SK-N-SH treated with all-trans-retinoic acid at 6 μM for 48 hours (cell line): ENCODE data around the gene SCN2B.

Experiments
- ATAC-seq: fragments of 200-7000 bp; cut with Tn5 transposase; 3 replicates; pipeline ENCODE4 v1.9.1; 2020; ENCODE audit warnings: mild to moderate bottlenecking, moderate library complexity
- ARNTL ChIP-seq: fragments of 450-650 bp; formaldehyde crosslinking; IDR thresholded peaks from 2 replicates; pipeline ENCODE4 v1.5.0; 2020; ENCODE audit warnings: low read depth, mild to moderate bottlenecking, moderate library complexity, borderline replicate concordance
- CSDC2 ChIP-seq: fragments of 250-450 bp; sonication (Bioruptor Pico); IDR thresholded peaks from 2 replicates; pipeline ENCODE4 v1.5.0; 2020; ENCODE audit warnings: mild to moderate bottlenecking, moderate library complexity
- ESRRG ChIP-seq: fragments of 250-450 bp; sonication (Bioruptor Pico); IDR thresholded peaks from 2 replicates; pipeline ENCODE4 v1.6.1; 2021; ENCODE audit warnings: mild to moderate bottlenecking
- ISL1 ChIP-seq: fragments of 250-450 bp; sonication (Bioruptor Pico); IDR thresholded peaks from 2 replicates; pipeline ENCODE4 v2.1.2; 2022; ENCODE audit warnings: mild to moderate bottlenecking, moderate library complexity
- OSR1 ChIP-seq: fragments of 250-450 bp; sonication (Bioruptor Pico); IDR thresholded peaks from 2 replicates; pipeline ENCODE4 v1.8.0; 2022; ENCODE audit warnings: moderate library complexity, mild to moderate bottlenecking, inconsistent platforms
- PPARA ChIP-seq: fragments of 250-450 bp; sonication (Bioruptor Pico); IDR thresholded peaks from 2 replicates; pipeline ENCODE4 v1.5.0; 2020; ENCODE audit warnings: mild to moderate bottlenecking, borderline replicate concordance
- RARB ChIP-seq: fragments of 250-450 bp; sonication (Bioruptor Pico); IDR thresholded peaks from 2 replicates; pipeline ENCODE4 v1.8.0; 2021; ENCODE audit warnings: mild to moderate bottlenecking, moderate library complexity
- TCF4 ChIP-seq: fragments of 250-450 bp; sonication (Bioruptor Pico); IDR thresholded peaks from 2 replicates; pipeline ENCODE4 v1.8.0; 2021; ENCODE audit warnings: mild to moderate bottlenecking, moderate library complexity, borderline replicate concordance
- TOX ChIP-seq: fragments of 250-450 bp; sonication (Bioruptor Pico); IDR thresholded peaks from 2 replicates; pipeline ENCODE4 v1.8.0; 2021; ENCODE audit warnings: mild to moderate bottlenecking, moderate library complexity, borderline replicate concordance
- ZC3H10 ChIP-seq: fragments of 250-450 bp; sonication (Bioruptor Pico); IDR thresholded peaks from 2 replicates; pipeline ENCODE4 v1.5.1; 2021; ENCODE audit warnings: mild to moderate bottlenecking, moderate library complexity
- ZFP3 ChIP-seq: fragments of 250-450 bp; sonication (Bioruptor Pico); IDR thresholded peaks from 2 replicates; pipeline ENCODE4 v1.5.0; 2020; ENCODE audit warnings: mild to moderate bottlenecking, moderate library complexity
- ZFP30 ChIP-seq: fragments of 450-650 bp; formaldehyde crosslinking; IDR thresholded peaks from 2 replicates; pipeline ENCODE4 v1.5.0; 2022; ENCODE audit warnings: mild to moderate bottlenecking, moderate library complexity
- ZNF565 ChIP-seq: fragments of 450-650 bp; formaldehyde crosslinking; conservative IDR thresholded peaks from 2 replicates; pipeline ENCODE4 v1.5.0; 2020; ENCODE audit warnings: low read depth, mild to moderate bottlenecking, moderate library complexity
- ZNF70 ChIP-seq: fragments of 450-650 bp; formaldehyde crosslinking; IDR thresholded peaks from 2 replicates; pipeline ENCODE4 v1.5.0; 2020; ENCODE audit warnings: mild to moderate bottlenecking, moderate library complexity
- ZNF8 ChIP-seq: fragments of 450-650 bp; formaldehyde crosslinking; IDR thresholded peaks from 2 replicates; pipeline ENCODE4 v1.5.0; 2020; ENCODE audit warnings: mild to moderate bottlenecking, moderate library complexity
- TF ChIP-seq, protein P1 (sequence below): fragments of 250-450 bp; sonication (Bioruptor Pico); IDR thresholded peaks from 2 replicates; pipeline ENCODE4 v1.8.0; 2021; ENCODE audit warnings: low read depth, mild to moderate bottlenecking, moderate library complexity, borderline replicate concordance
- TF ChIP-seq, protein P2 (sequence below): fragments of 250-450 bp; sonication (Bioruptor Pico); IDR thresholded peaks from 2 replicates; pipeline ENCODE4 v1.5.1; 2020; ENCODE audit warnings: low read depth, mild to moderate bottlenecking, moderate library complexity
- TF ChIP-seq, protein P3 (sequence below): fragments of 250-450 bp; sonication (Bioruptor Pico); IDR thresholded peaks from 2 replicates; pipeline ENCODE4 v1.5.0; 2020; ENCODE audit warnings: mild to moderate bottlenecking, moderate library complexity
- TF ChIP-seq, protein P4 (sequence below): fragments of 250-450 bp; sonication (Bioruptor Pico); IDR thresholded peaks from 2 replicates; pipeline ENCODE4 v1.5.1; 2021; ENCODE audit warnings: mild to moderate bottlenecking, moderate library complexity
- TF ChIP-seq, protein P5 (sequence below): fragments of 250-450 bp; sonication (Bioruptor Pico); IDR thresholded peaks from 2 replicates; pipeline ENCODE4 v1.8.0; 2020; ENCODE audit warnings: mild to moderate bottlenecking, moderate library complexity, borderline replicate concordance

SCN2B gene

DNA sequence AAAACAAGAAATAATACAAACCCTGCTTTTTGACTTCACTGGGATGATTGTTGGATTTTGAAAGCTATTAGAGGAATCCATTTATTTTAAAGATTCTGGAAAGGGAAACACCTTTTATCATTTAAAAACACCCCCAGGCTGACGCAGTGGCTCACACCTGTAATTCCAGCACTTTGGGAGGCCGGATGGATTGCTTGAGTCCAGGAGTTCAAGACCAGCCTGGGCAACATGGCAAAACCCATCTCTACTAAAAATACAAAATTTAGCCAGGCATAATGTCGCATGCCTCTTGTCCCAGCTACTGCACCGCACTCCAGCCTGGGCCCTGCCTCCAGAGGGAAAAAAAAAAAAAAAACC lies 317 bp upstream of the SCN2B start:
- no peak for ATAC-seq
- TF ChIP-seq ESRRG (CRISPR knock-in tag) (no peak), PPARA (no peak), ZNF8 (CRISPR knock-in tag) (no peak), TOX (CRISPR knock-in tag) (no peak), RARB (CRISPR knock-in tag) (no peak), OSR1 (no peak), ZNF70 (no peak), ISL1 (CRISPR knock-in tag) (no peak), ZFP3 (no peak), ZC3H10 (no peak), ZFP30 (CRISPR knock-in tag) (no peak), TCF4 (no peak), ZNF565 (CRISPR knock-in tag) (no peak), CSDC2 (no peak)
- TF ChIP-seq, protein P1, sequence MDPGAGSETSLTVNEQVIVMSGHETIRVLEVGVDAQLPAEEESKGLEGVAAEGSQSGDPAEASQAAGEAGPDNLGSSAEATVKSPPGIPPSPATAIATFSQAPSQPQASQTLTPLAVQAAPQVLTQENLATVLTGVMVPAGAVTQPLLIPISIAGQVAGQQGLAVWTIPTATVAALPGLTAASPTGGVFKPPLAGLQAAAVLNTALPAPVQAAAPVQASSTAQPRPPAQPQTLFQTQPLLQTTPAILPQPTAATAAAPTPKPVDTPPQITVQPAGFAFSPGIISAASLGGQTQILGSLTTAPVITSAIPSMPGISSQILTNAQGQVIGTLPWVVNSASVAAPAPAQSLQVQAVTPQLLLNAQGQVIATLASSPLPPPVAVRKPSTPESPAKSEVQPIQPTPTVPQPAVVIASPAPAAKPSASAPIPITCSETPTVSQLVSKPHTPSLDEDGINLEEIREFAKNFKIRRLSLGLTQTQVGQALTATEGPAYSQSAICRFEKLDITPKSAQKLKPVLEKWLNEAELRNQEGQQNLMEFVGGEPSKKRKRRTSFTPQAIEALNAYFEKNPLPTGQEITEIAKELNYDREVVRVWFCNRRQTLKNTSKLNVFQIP = no peak
- TF ChIP-seq, protein P2, sequence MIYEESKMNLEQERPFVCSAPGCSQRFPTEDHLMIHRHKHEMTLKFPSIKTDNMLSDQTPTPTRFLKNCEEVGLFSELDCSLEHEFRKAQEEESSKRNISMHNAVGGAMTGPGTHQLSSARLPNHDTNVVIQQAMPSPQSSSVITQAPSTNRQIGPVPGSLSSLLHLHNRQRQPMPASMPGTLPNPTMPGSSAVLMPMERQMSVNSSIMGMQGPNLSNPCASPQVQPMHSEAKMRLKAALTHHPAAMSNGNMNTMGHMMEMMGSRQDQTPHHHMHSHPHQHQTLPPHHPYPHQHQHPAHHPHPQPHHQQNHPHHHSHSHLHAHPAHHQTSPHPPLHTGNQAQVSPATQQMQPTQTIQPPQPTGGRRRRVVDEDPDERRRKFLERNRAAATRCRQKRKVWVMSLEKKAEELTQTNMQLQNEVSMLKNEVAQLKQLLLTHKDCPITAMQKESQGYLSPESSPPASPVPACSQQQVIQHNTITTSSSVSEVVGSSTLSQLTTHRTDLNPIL (CRISPR knock-in tag) = no peak
- TF ChIP-seq, protein P3, sequence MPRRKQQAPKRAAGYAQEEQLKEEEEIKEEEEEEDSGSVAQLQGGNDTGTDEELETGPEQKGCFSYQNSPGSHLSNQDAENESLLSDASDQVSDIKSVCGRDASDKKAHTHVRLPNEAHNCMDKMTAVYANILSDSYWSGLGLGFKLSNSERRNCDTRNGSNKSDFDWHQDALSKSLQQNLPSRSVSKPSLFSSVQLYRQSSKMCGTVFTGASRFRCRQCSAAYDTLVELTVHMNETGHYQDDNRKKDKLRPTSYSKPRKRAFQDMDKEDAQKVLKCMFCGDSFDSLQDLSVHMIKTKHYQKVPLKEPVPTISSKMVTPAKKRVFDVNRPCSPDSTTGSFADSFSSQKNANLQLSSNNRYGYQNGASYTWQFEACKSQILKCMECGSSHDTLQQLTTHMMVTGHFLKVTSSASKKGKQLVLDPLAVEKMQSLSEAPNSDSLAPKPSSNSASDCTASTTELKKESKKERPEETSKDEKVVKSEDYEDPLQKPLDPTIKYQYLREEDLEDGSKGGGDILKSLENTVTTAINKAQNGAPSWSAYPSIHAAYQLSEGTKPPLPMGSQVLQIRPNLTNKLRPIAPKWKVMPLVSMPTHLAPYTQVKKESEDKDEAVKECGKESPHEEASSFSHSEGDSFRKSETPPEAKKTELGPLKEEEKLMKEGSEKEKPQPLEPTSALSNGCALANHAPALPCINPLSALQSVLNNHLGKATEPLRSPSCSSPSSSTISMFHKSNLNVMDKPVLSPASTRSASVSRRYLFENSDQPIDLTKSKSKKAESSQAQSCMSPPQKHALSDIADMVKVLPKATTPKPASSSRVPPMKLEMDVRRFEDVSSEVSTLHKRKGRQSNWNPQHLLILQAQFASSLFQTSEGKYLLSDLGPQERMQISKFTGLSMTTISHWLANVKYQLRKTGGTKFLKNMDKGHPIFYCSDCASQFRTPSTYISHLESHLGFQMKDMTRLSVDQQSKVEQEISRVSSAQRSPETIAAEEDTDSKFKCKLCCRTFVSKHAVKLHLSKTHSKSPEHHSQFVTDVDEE (CRISPR knock-in tag) = no peak
- TF ChIP-seq, protein P4, sequence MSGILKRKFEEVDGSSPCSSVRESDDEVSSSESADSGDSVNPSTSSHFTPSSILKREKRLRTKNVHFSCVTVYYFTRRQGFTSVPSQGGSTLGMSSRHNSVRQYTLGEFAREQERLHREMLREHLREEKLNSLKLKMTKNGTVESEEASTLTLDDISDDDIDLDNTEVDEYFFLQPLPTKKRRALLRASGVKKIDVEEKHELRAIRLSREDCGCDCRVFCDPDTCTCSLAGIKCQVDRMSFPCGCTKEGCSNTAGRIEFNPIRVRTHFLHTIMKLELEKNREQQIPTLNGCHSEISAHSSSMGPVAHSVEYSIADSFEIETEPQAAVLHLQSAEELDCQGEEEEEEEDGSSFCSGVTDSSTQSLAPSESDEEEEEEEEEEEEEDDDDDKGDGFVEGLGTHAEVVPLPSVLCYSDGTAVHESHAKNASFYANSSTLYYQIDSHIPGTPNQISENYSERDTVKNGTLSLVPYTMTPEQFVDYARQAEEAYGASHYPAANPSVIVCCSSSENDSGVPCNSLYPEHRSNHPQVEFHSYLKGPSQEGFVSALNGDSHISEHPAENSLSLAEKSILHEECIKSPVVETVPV (CRISPR knock-in tag) = no peak
- TF ChIP-seq, all 23 proteins: peak for 0

DNA sequence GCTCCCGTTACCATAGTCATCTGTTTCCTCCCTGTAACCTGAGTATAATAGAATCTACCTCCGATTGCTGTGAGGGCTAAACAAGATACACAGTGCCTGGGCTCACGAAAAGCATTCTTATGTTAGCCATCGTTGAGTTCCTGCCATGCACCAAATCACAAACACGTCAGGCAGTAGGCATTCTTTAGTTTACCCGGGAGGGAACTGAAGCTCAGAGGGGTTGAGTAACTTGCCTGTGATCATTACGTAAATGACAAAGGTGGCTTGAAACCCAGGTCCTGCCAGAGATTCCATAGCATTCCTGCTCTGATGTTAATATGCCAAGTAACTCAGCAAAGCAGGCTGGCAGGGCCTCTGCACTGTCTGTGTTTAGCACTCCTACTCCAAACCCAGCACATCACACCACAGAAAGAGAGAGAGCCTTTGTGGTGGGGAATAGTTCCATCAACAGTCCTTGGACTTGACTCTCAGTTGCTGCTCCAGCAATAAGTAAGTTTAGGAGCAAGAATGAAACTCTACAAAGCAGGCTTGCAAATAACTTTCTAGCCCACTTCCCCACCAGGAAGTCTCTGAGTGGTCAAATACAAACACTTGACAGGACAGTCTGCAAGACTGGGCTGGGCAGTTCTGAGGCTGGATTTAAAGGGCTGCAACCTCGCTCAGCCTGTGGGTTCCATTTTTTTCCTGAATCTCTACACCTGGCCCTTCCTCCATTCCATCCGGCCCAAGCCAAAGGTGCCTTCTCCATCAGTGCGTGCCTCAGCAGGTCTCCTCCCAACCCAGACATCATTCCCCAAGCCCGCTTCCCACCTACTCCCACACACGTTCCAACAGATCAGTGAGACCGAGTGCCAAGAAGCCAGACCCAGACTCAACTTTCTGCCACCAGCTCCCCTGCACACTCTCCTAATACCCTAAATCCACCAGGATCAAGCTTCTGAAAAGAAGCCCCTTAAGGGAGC lies 1.1 kb downstream of the SCN2B start:
- TF ChIP-seq, protein P4 (CRISPR knock-in tag) = no peak
- TF ChIP-seq PPARA = no peak
- no peak for TF ChIP-seq ZNF8 (CRISPR knock-in tag)
- peak; percentile 22; the same call in 2 of the 3 replicates for ATAC-seq

DNA sequence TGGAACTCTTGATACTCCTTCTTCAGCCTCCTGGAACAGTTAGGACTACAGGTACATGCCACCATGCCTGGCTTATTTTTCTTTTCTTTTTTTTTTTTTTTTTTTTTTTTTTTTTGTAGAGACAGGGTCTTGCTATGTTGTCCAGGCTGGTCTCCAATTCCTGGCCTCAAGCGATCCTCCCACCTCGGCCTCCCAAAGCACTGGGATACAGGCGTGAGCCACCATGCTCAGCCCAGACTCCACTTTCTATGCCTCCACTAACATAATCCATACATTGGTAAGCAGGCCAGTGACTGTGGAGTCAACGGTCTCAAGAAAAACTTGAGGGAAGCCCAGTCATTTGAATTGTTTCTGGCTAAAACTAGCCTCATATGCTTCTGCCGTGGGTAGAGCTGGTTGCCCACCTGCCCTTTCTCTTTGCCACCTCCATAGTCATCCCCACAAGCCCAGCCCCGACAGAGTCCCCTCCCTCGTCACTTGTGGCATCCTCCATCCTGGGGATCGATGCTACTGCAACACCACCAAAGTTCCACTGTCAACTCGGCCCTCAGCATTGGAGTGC lies 2.4 kb downstream of the SCN2B start:
- TF ChIP-seq ARNTL (CRISPR knock-in tag) = no peak

DNA sequence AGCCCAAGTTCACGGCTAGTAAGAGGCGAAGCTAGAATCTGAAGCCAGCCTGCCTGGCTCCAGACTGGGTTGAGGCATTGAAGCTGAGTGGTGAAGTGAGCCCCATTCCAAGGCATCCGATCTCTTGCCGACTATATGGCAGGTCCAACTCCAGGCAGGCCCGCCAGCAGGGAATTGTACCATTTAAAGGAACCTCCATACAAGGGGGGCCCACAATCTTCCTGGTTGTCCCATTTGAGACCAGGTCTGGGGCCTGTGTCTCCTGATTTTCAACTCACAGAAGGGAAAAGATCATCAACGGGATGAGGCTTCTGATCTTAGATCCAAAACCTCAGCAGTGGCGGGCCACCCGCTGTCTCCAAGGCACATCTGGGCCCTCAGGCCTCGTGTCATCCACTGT lies 4.1 kb downstream of the SCN2B start:
- no peak for ATAC-seq
- TF ChIP-seq ISL1 (CRISPR knock-in tag) (no peak), ZFP30 (CRISPR knock-in tag) (no peak), ZC3H10 (no peak), OSR1 (no peak), CSDC2 (no peak), ZFP3 (no peak), ESRRG (CRISPR knock-in tag) (no peak), ZNF8 (CRISPR knock-in tag) (no peak)
- TF ChIP-seq, protein P5, sequence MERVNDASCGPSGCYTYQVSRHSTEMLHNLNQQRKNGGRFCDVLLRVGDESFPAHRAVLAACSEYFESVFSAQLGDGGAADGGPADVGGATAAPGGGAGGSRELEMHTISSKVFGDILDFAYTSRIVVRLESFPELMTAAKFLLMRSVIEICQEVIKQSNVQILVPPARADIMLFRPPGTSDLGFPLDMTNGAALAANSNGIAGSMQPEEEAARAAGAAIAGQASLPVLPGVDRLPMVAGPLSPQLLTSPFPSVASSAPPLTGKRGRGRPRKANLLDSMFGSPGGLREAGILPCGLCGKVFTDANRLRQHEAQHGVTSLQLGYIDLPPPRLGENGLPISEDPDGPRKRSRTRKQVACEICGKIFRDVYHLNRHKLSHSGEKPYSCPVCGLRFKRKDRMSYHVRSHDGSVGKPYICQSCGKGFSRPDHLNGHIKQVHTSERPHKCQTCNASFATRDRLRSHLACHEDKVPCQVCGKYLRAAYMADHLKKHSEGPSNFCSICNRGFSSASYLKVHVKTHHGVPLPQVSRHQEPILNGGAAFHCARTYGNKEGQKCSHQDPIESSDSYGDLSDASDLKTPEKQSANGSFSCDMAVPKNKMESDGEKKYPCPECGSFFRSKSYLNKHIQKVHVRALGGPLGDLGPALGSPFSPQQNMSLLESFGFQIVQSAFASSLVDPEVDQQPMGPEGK (CRISPR knock-in tag) = no peak
- TF ChIP-seq, protein P1 = no peak
- TF ChIP-seq, protein P2 (CRISPR knock-in tag) = no peak

More for the DNA sequence above, 2.4 kb downstream of the SCN2B start:
- no peak for ATAC-seq
